Transverse colon (tissue), 4 donors: ENCODE data around the gene TERF2IP.

Source experiments
- EP300 ChIP-seq: sonication (generic); formaldehyde crosslinking; IDR thresholded peaks from one replicate; pipeline ENCODE4 v1.6.1; 2017; ENCODE audit warnings: antibody characterized with exemption, low read depth
- POLR2A ChIP-seq: fragments of 450-650 bp; IDR thresholded peaks from one replicate; pipeline ENCODE4 v1.6.1; 2016; ENCODE audit warnings: antibody characterized with exemption, mild to moderate bottlenecking, moderate library complexity
- POLR2AphosphoS5 ChIP-seq, 3 donors: sonication (generic); formaldehyde crosslinking; IDR thresholded peaks; one replicate each; pipeline ENCODE4 v1.6.1; 2016; ENCODE audit warnings: antibody characterized with exemption in 3 of 3
- TF ChIP-seq, protein P1 (sequence below), 5 experiments: fragments of 200-600 bp in 3 of 5; fragments of 450-650 bp in 2 of 5; sonication (generic) in 3 of 5; IDR thresholded peaks; 1 replicate in 2 of 5; 2 replicates in 3 of 5; pipeline ENCODE4 v1.5.1; 2016 to 2017; ENCODE audit warnings: antibody characterized with exemption in 5 of 5, inconsistent platforms in 3 of 5, mild to moderate bottlenecking in 2 of 5, moderate library complexity in 1 of 5

DNA sequence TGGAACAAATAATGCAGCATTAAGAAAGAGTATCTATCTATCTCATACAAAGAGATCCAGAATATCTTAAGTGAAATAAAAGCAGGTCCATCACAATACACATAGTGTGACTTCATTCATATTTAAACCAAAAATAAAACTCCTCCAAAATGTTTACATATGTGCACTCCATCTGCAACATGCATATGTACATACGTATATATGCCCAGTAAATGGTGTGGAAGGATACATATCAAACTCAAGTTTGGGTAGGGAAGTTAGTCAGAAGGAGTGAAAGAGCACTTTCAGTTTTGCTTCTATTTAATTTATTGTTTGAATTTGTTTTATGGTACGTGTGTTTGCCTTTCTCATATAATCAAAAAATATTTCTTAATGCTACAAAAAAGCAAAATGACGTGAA lies 12.5 kb upstream of the TERF2IP start:
- TF ChIP-seq, protein P1, sequence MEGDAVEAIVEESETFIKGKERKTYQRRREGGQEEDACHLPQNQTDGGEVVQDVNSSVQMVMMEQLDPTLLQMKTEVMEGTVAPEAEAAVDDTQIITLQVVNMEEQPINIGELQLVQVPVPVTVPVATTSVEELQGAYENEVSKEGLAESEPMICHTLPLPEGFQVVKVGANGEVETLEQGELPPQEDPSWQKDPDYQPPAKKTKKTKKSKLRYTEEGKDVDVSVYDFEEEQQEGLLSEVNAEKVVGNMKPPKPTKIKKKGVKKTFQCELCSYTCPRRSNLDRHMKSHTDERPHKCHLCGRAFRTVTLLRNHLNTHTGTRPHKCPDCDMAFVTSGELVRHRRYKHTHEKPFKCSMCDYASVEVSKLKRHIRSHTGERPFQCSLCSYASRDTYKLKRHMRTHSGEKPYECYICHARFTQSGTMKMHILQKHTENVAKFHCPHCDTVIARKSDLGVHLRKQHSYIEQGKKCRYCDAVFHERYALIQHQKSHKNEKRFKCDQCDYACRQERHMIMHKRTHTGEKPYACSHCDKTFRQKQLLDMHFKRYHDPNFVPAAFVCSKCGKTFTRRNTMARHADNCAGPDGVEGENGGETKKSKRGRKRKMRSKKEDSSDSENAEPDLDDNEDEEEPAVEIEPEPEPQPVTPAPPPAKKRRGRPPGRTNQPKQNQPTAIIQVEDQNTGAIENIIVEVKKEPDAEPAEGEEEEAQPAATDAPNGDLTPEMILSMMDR (IDR thresholded peaks at IDR 0.05) = no peak
- TF ChIP-seq POLR2A = no peak
- no peak for TF ChIP-seq EP300
- no peak for TF ChIP-seq POLR2AphosphoS5 (IDR thresholded peaks at IDR 0.05)
